ENCODE measurements around the gene ABCC3. TPM values are rescaled to one million over a fixed set of nuclear protein-coding genes. Genes with fewer than 3 reads are reported as not detected.

The ABCC3 gene
- polyA plus RNA-seq, 4 donors = 0.63 to 12.2 (median 7.8) TPM

- no peak for DNase-seq (ENCODE audit: low read depth in 4 of 4, low spot score in 3 of 4)
Measured at GRCh38 chr17:50605429-50605828, 29.3 kb upstream of the ABCC3 start.

GRCh38 chr17:50607522-50608175 lies 27.0 kb upstream of the ABCC3 start:
- DNase-seq (ENCODE audit: low read depth in 4 of 4, low spot score in 3 of 4) = no peak

- no peak for DNase-seq (ENCODE audit: low read depth in 4 of 4, low spot score in 3 of 4)
Measured at GRCh38 chr17:50608700-50609379, 25.8 kb upstream of the ABCC3 start.

GRCh38 chr17:50609380-50610074 lies 25.2 kb upstream of the ABCC3 start:
- no peak for DNase-seq (ENCODE audit: low read depth in 4 of 4, low spot score in 3 of 4)

GRCh38 chr17:50611634-50612033 lies 23.0 kb upstream of the ABCC3 start:
- no peak for DNase-seq (ENCODE audit: low read depth in 4 of 4, low spot score in 3 of 4)

GRCh38 chr17:50612281-50612680 lies 22.4 kb upstream of the ABCC3 start:
- no peak for DNase-seq (ENCODE audit: low read depth in 4 of 4, low spot score in 3 of 4)

- no peak for DNase-seq (ENCODE audit: low read depth in 4 of 4, low spot score in 3 of 4)
Measured at GRCh38 chr17:50613007-50613992, 21.4 kb upstream of the ABCC3 start.

- no peak for DNase-seq (ENCODE audit: low read depth in 4 of 4, low spot score in 3 of 4)
Measured at GRCh38 chr17:50614471-50615051, 20.1 kb upstream of the ABCC3 start.

- DNase-seq (ENCODE audit: low read depth in 4 of 4, low spot score in 3 of 4) = no peak
Measured at GRCh38 chr17:50615828-50616227, 18.9 kb upstream of the ABCC3 start.

- DNase-seq (ENCODE audit: low read depth in 4 of 4, low spot score in 3 of 4) = no peak
Measured at GRCh38 chr17:50618300-50618699, 16.4 kb upstream of the ABCC3 start.

GRCh38 chr17:50618941-50619340 lies 15.7 kb upstream of the ABCC3 start:
- DNase-seq (ENCODE audit: low read depth in 4 of 4, low spot score in 3 of 4) = no peak

GRCh38 chr17:50619489-50619888 lies 15.2 kb upstream of the ABCC3 start:
- DNase-seq (ENCODE audit: low read depth in 4 of 4, low spot score in 3 of 4) = no peak

GRCh38 chr17:50620237-50620636 lies 14.4 kb upstream of the ABCC3 start:
- no peak for DNase-seq (ENCODE audit: low read depth in 4 of 4, low spot score in 3 of 4)

- DNase-seq (ENCODE audit: low read depth in 4 of 4, low spot score in 3 of 4) = no peak
Measured at GRCh38 chr17:50620858-50621257, 13.8 kb upstream of the ABCC3 start.

- no peak for DNase-seq (ENCODE audit: low read depth in 4 of 4, low spot score in 3 of 4)
Measured at GRCh38 chr17:50621574-50622031, 13.1 kb upstream of the ABCC3 start.

- DNase-seq (ENCODE audit: low read depth in 4 of 4, low spot score in 3 of 4) = no peak
Measured at GRCh38 chr17:50624321-50624934, 10.3 kb upstream of the ABCC3 start.

GRCh38 chr17:50625032-50625871 lies 9.4 kb upstream of the ABCC3 start:
- no peak for DNase-seq (ENCODE audit: low read depth in 4 of 4, low spot score in 3 of 4)

GRCh38 chr17:50626037-50626574 lies 8.6 kb upstream of the ABCC3 start:
- DNase-seq (ENCODE audit: low read depth in 4 of 4, low spot score in 3 of 4) = peak in 2 of 4 donors; percentile 61 to 68
